GM19438 (cell line): Measurements from ENCODE around the gene FTO.
"Not testable (repeated sequence)": the region's sequence is repeated elsewhere in the genome, so short reads cannot be mapped to it uniquely, and the experiment has no call there.

ENCODE experiments used
- ATAC-seq: cut with Tn5 transposase; IDR thresholded peaks from one replicate; pipeline ENCODE4 v1.9.1; 2021; ENCODE audit warnings: low read depth; ENCODE audit not compliant: unreplicated experiment

FTO gene

GRCh38 chr16:53817117-53817755 is 113.3 kb downstream of the FTO start:
- no peak for ATAC-seq

GRCh38 chr16:53817812-53818550 is 114.0 kb downstream of the FTO start:
- no peak for ATAC-seq

- no peak for ATAC-seq
Observed at GRCh38 chr16:53821487-53821886, 117.5 kb downstream of the FTO start.

- no peak for ATAC-seq
Observed at GRCh38 chr16:53821957-53822625, 118.1 kb downstream of the FTO start.

- no peak for ATAC-seq
Observed at GRCh38 chr16:53822936-53823529, 119.1 kb downstream of the FTO start.

- no peak for ATAC-seq
Observed at GRCh38 chr16:53826658-53827057, 122.7 kb downstream of the FTO start.

GRCh38 chr16:53827741-53828140 is 123.8 kb downstream of the FTO start:
- no peak for ATAC-seq

- no peak for ATAC-seq
Observed at GRCh38 chr16:53829186-53829747, 125.3 kb downstream of the FTO start.

- ATAC-seq: no peak
Observed at GRCh38 chr16:53832896-53833544, 129.1 kb downstream of the FTO start.

- ATAC-seq: no peak
Observed at GRCh38 chr16:53836142-53836541, 132.2 kb downstream of the FTO start.

GRCh38 chr16:53836680-53837079 is 132.7 kb downstream of the FTO start:
- ATAC-seq: no peak

- no peak for ATAC-seq
Observed at GRCh38 chr16:53837426-53837825, 133.5 kb downstream of the FTO start.

GRCh38 chr16:53839150-53839549 is 135.2 kb downstream of the FTO start:
- ATAC-seq: no peak

- ATAC-seq: no peak
Observed at GRCh38 chr16:53840456-53840855, 136.5 kb downstream of the FTO start.

- ATAC-seq: no peak
Observed at GRCh38 chr16:53841884-53842283, 137.9 kb downstream of the FTO start.

- no peak for ATAC-seq
Observed at GRCh38 chr16:53843084-53843483, 139.1 kb downstream of the FTO start.

GRCh38 chr16:53844804-53845203 is 140.8 kb downstream of the FTO start:
- no peak for ATAC-seq

- not testable (repeated sequence) for ATAC-seq
Observed at GRCh38 chr16:53846549-53846948, 142.6 kb downstream of the FTO start.

GRCh38 chr16:53846971-53847370 is 143.0 kb downstream of the FTO start:
- ATAC-seq: no peak

- ATAC-seq: no peak
Observed at GRCh38 chr16:53848277-53848942, 144.5 kb downstream of the FTO start.
